ENCODE results near the gene CDH3. TPM values are rescaled to one million over a fixed set of nuclear protein-coding genes. Genes with fewer than 3 reads are reported as not detected.

CDH3 gene
- total and polyA plus RNA-seq, 2 of the 8 experiments (the other 6 are each of a cell fraction or from before 2014, with no cell fraction given): 146 to 171 TPM

DNA sequence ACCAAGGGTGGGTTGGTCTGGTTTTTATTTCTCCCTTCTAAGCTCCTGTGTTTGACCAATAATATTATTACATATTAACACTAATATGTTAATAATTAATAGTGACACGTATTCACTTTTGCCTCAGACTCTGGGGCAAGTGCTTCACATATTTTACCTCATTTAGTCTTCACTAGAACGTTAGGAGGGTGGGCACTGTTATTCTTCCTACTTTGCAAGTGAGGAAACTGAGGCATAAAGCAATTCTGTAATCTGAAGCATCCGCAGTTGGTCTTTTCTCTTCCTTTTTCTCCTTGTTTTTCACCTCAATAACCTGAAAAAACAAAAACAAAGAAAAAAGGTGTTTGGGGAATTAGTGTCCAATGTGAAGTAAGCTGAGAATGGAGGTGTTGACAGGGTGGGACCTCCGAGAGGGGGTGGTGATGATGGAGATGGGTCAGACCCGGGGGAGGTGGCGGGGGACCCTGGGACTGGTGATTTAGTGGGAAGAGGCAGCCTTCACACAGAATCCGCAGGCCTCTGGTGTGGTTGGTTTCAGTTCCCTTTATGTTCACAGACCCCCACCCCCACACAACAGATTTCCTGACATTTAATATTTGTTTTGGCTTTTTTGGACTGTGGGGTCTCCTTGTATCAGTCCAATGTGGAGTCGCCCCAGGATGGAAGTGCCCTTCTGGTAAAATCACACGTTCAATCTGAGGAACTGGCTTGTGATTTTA, 95.7 kb downstream of the CDH3 start:
- Histone ChIP-seq H3K23me2 (ENCODE audit: low read depth, low read length) (peaks cover 8% of the 10 kb centered on the region; the same call in 1 of the 2 replicates), H3K27me3 (replicated peaks in 1 of 4; ENCODE audit: control insufficient read depth in 3 of 4, extremely low read depth in 1 of 4, insufficient read depth in 3 of 4, low read length in 3 of 4) (no peaks in the 10 kb centered on the region), H3K4ac (replicated peaks; ENCODE audit: insufficient read length, low read depth, low read length) (no peak overlapping the region), H2BK120ac (replicated peaks; ENCODE audit: low read depth, low read length) (no peak overlapping the region), H3K56ac (replicated peaks; ENCODE audit: insufficient read length, low read depth, low read length) (no peak overlapping the region), H3K4me3 (ENCODE audit: extremely low read depth in 1 of 4, insufficient read depth in 2 of 4, low read depth in 3 of 4, low read length in 4 of 4) (no peak overlapping the region), H3K9me3 (ENCODE audit: insufficient read depth in 2 of 2, low read depth in 1 of 2, low read length in 1 of 2) (no peaks in the 10 kb centered on the region), H3K14ac (ENCODE audit: insufficient read length) (no peak overlapping the region), H3K4me1 (replicated peaks in 1 of 4; ENCODE audit: control insufficient read depth in 3 of 4, insufficient read depth in 4 of 4, low read length in 3 of 4) (peaks cover 8 to 23% (median 17%) of the 10 kb centered on the region in 4 experiments), H4K5ac (ENCODE audit: insufficient read length, low read depth, low read length) (no peak overlapping the region), H3K79me2 (ENCODE audit: control insufficient read depth in 1 of 2, insufficient read depth in 2 of 2, low read length in 2 of 2) (peaks cover 0 to 73% of the 10 kb centered on the region in 2 experiments; a peak in 2 of 4 replicates), H3K27ac (ENCODE audit: low read depth, low read length) (no peak overlapping the region), H4K20me1 (replicated peaks in 1 of 2; ENCODE audit: control insufficient read depth in 1 of 2, insufficient read depth in 2 of 2, low read length in 2 of 2) (peaks cover 3 to 9% of the 10 kb centered on the region in 2 experiments), H4K8ac (ENCODE audit: extremely low read depth, insufficient read depth, low read length) (no peak overlapping the region), H2BK15ac (ENCODE audit: low read length) (no peak overlapping the region), H2AK5ac (ENCODE audit: low read depth, low read length) (no peak overlapping the region), H3K36me3 (ENCODE audit: control insufficient read depth in 2 of 4, insufficient read depth in 4 of 4, low read length in 3 of 4) (peaks cover 0 to 21% (median 0%) of the 10 kb centered on the region in 4 experiments; a peak in 4 of 8 replicates), H3K9ac (replicated peaks in 1 of 4; ENCODE audit: extremely low read depth in 1 of 4, low read depth in 3 of 4, low read length in 3 of 4) (no peak overlapping the region), H3K4me2 (ENCODE audit: insufficient read depth in 1 of 2, low read depth in 2 of 2, low read length in 2 of 2) (no peak overlapping the region; a peak in 1 of 4 replicates), H2AFZ (ENCODE audit: low read length) (no peak overlapping the region), H2BK5ac (ENCODE audit: low read depth, low read length) (no peak overlapping the region), H3K18ac (ENCODE audit: extremely low read depth, low read length) (no peak overlapping the region), H3K79me1 (ENCODE audit: low read depth, low read length) (peaks cover 7% of the 10 kb centered on the region; the same call in 1 of the 2 replicates), H4K91ac (replicated peaks; ENCODE audit: insufficient read length, low read length) (no peak overlapping the region), H3K23ac (ENCODE audit: insufficient read length) (no peak overlapping the region), H2BK12ac (ENCODE audit: low read depth, low read length) (no peak overlapping the region), H2BK20ac (ENCODE audit: low read length) (no peak overlapping the region)
- 88% methylated on average over 9 of the region's 9 CpGs; no CpG with 5 or more reads in 1 of the 2 experiments for WGBS, 2 experiments (ENCODE audit: extremely low coverage in 1 of 2, insufficient coverage in 1 of 2, insufficient read length in 1 of 2, insufficient replicate concordance in 2 of 2, low coverage in 1 of 2, low lambda C conversion rate in 2 of 2, missing lambda C conversion rate in 1 of 2)
- TF ChIP-seq SAP30 (IDR thresholded peaks at IDR 0.05; ENCODE audit: insufficient read depth, insufficient replicate concordance, low read length) (no peak), POLR2A (IDR thresholded peaks at IDR 0.05; ENCODE audit: control extremely low read depth in 1 of 2, low read depth in 2 of 2, low read length in 2 of 2) (0 out of 3 replicates have a peak, but pooled peaks of 1 of the 2 experiments have one; percentile 37)
- POLR2A ChIA-PET (ENCODE audit: partially characterized antibody): interaction anchor here (1.1 to 4.7 kb wide), 4 partner anchors 9 to 30 kb away, joined by 3 to 65 read pairs (median 12); no protein-coding TSS in a partner anchor
- DNase-seq (ENCODE audit: low read depth in 1 of 2, low spot score in 2 of 2) (no peak), FAIRE-seq (no peak)
- CTCF ChIA-PET (ENCODE audit: partially characterized antibody): interaction anchor here (0.6 kb wide), 1 partner anchor 60 kb away, joined by 4 read pairs; no protein-coding TSS in a partner anchor
